H9 (cell line): ENCODE results near the gene HYPK. TPM values are rescaled to one million over a fixed set of nuclear protein-coding genes. Genes with fewer than 3 reads are reported as not detected.
"Not testable (repeated sequence)": the region's sequence is repeated elsewhere in the genome, so short reads cannot be mapped to it uniquely, and the experiment has no call there.

Experiments used
- DNase-seq: peaks from one replicate; pipeline ENCODE4 v3.0.0-alpha.2; 2017
- H2AFZ ChIP-seq: one replicate; pipeline ENCODE4 v1.6.1; 2013; ENCODE audit warnings: mild to moderate bottlenecking, low read length, control low read depth, moderate library complexity
- H2AK5ac ChIP-seq: 2 replicates; pipeline ENCODE4 v1.6.1; 2013; ENCODE audit warnings: low read length, control low read depth, mixed read lengths; ENCODE audit not compliant: insufficient read length
- H2BK120ac ChIP-seq: one replicate; pipeline ENCODE4 v1.6.1; 2013; ENCODE audit warnings: low read depth, mild to moderate bottlenecking, low read length, control low read depth, inconsistent platforms; ENCODE audit not compliant: poor library complexity, severe bottlenecking
- H2BK12ac ChIP-seq: 2 replicates; pipeline ENCODE4 v1.6.1; 2013; ENCODE audit warnings: low read length, control low read depth, mixed read lengths, low read depth; ENCODE audit not compliant: insufficient read length
- H2BK15ac ChIP-seq: 2 replicates; pipeline ENCODE4 v1.6.1; 2013; ENCODE audit warnings: low read depth, low read length, control low read depth
- H2BK20ac ChIP-seq: one replicate; pipeline ENCODE4 v1.6.1; 2013; ENCODE audit warnings: low read depth, mild to moderate bottlenecking, low read length, control low read depth, inconsistent platforms; ENCODE audit not compliant: poor library complexity, severe bottlenecking
- H2BK5ac ChIP-seq: 2 replicates; pipeline ENCODE4 v1.6.1; 2013; ENCODE audit warnings: low read length, control low read depth, mixed read lengths; ENCODE audit not compliant: insufficient read length
- H3K14ac ChIP-seq: 2 replicates; pipeline ENCODE4 v1.6.1; 2013; ENCODE audit warnings: low read length, control low read depth; ENCODE audit not compliant: insufficient read depth
- H3K18ac ChIP-seq: 2 replicates; pipeline ENCODE4 v1.6.1; 2013; ENCODE audit warnings: low read depth, mild to moderate bottlenecking, mixed read lengths, low read length, control low read depth; ENCODE audit not compliant: insufficient read length
- H3K23ac ChIP-seq: 2 replicates; pipeline ENCODE4 v1.6.1; 2013; ENCODE audit warnings: low read length, control low read depth, mixed read lengths, low read depth; ENCODE audit not compliant: insufficient read length
- H3K23me2 ChIP-seq: 2 replicates; pipeline ENCODE4 v1.6.1; 2013; ENCODE audit warnings: low read depth, mild to moderate bottlenecking, mixed read lengths, low read length, control low read depth; ENCODE audit not compliant: insufficient read length, poor library complexity, severe bottlenecking
- H3K27ac ChIP-seq: 2 replicates; pipeline ENCODE4 v1.5.1; 2013; ENCODE audit warnings: low read length, control low read depth, mixed read lengths, low read depth; ENCODE audit not compliant: insufficient read length
- H3K27me3 ChIP-seq: 2 replicates; pipeline ENCODE4 v1.6.1; 2013; ENCODE audit warnings: low read length, control low read depth, inconsistent platforms; ENCODE audit not compliant: insufficient read depth
- H3K4ac ChIP-seq: 2 replicates; pipeline ENCODE4 v1.6.1; 2013; ENCODE audit warnings: low read depth, mild to moderate bottlenecking, control low read depth, inconsistent platforms, low read length, moderate library complexity
- H3K4me1 ChIP-seq: 2 replicates; pipeline ENCODE4 v1.6.1; 2013; ENCODE audit warnings: low read length, control low read depth, inconsistent platforms; ENCODE audit not compliant: insufficient read depth
- H3K4me2 ChIP-seq: 2 replicates; pipeline ENCODE4 v1.6.1; 2013; ENCODE audit warnings: low read length, control low read depth, mixed read lengths; ENCODE audit not compliant: insufficient read length, insufficient read depth
- H3K56ac ChIP-seq: 2 replicates; pipeline ENCODE4 v1.6.1; 2013; ENCODE audit warnings: low read depth, mild to moderate bottlenecking, mixed read lengths, low read length, control low read depth; ENCODE audit not compliant: insufficient read length
- H3K79me1 ChIP-seq: 2 replicates; pipeline ENCODE4 v1.6.1; 2013; ENCODE audit warnings: low read depth, mild to moderate bottlenecking, moderate library complexity, low read length, control low read depth, inconsistent platforms; ENCODE audit not compliant: insufficient read depth, poor library complexity, severe bottlenecking
- H3K79me2 ChIP-seq: 2 replicates; pipeline ENCODE4 v1.6.1; 2013; ENCODE audit warnings: low read length, control low read depth, inconsistent platforms; ENCODE audit not compliant: insufficient read depth
- H3K9ac ChIP-seq: 2 replicates; pipeline ENCODE4 v1.6.1; 2013; ENCODE audit warnings: low read length, control low read depth, mixed read lengths; ENCODE audit not compliant: insufficient read length; ENCODE audit errors: extremely low read depth
- H3K9me3 ChIP-seq: one replicate; pipeline ENCODE4 v1.6.1; 2013; ENCODE audit warnings: low read depth, low read length, inconsistent platforms; ENCODE audit not compliant: control insufficient read depth
- H3T11ph ChIP-seq: one replicate; pipeline ENCODE4 v1.6.1; 2013; ENCODE audit warnings: mild to moderate bottlenecking, low read length, control low read depth, inconsistent platforms
- H4K20me1 ChIP-seq: one replicate; pipeline ENCODE4 v1.6.1; 2013; ENCODE audit not compliant: control insufficient read depth, insufficient read length, insufficient read depth
- H4K5ac ChIP-seq: 2 replicates; pipeline ENCODE4 v1.6.1; 2013; ENCODE audit warnings: low read depth, mild to moderate bottlenecking, mixed read lengths, low read length, control low read depth; ENCODE audit not compliant: insufficient read length
- H4K8ac ChIP-seq: replicated peaks from 2 replicates; pipeline ENCODE4 v1.6.1; 2013; ENCODE audit warnings: low read length, control low read depth, mixed read lengths, low read depth; ENCODE audit not compliant: insufficient read length
- H4K91ac ChIP-seq: 2 replicates; pipeline ENCODE4 v1.6.1; 2013; ENCODE audit warnings: low read depth, mild to moderate bottlenecking, moderate library complexity, mixed read lengths, low read length, control low read depth; ENCODE audit not compliant: insufficient read length
- H3K27ac Mint-ChIP-seq, 3 experiments: 2 replicates in 2 of 3; 3 replicates in 1 of 3; pipeline ENCODE4 v1.8.0; 2020 to 2021; ENCODE audit warnings: mixed read lengths in 3 of 3, mild to moderate bottlenecking in 1 of 3, moderate library complexity in 1 of 3
- H3K27me3 Mint-ChIP-seq: 2 replicates; pipeline ENCODE4 v1.8.0; 2021; ENCODE audit warnings: low read depth, mild to moderate bottlenecking, moderate library complexity, mixed read lengths
- H3K36me3 Mint-ChIP-seq, 3 experiments: 2 replicates in 2 of 3; 3 replicates in 1 of 3; pipeline ENCODE4 v1.8.0; 2020 to 2021; ENCODE audit warnings: low read depth in 3 of 3, mixed read lengths in 3 of 3; ENCODE audit not compliant: insufficient read depth in 1 of 3
- H3K4me1 Mint-ChIP-seq, 2 experiments: 2 replicates each; pipeline ENCODE4 v1.8.0; 2020; ENCODE audit warnings: mixed read lengths in 2 of 2
- H3K4me3 Mint-ChIP-seq, 2 experiments: 2 replicates in 1 of 2; 3 replicates in 1 of 2; pipeline ENCODE4 v1.8.0; 2020 to 2021; ENCODE audit warnings: mild to moderate bottlenecking in 2 of 2, mixed read lengths in 2 of 2, moderate library complexity in 1 of 2
- H3K9me3 Mint-ChIP-seq, 2 experiments: 2 replicates in 1 of 2; 3 replicates in 1 of 2; pipeline ENCODE4 v1.8.0; 2020; ENCODE audit warnings: mild to moderate bottlenecking in 2 of 2, mixed read lengths in 2 of 2, moderate library complexity in 1 of 2
- WGBS: extraction: QIAGEN DNeasy Blood & Tissue Kit; methylation state at CpG from one replicate; pipeline ENCODE4 v1.1.7; 2013; ENCODE audit warnings: missing lambda C conversion rate, low lambda C conversion rate, mixed read lengths; ENCODE audit not compliant: insufficient read length; ENCODE audit errors: extremely low coverage; 5-methylcytosine and 5-hydroxymethylcytosine counted together
- total RNA-seq: library from RNA; stranded (reverse); gene quantifications from 2 replicates; pipeline ENCODE4 v1.2.1, GENCODE V29; 2021
- TF ChIP-seq, protein P1 (sequence below): fragments of 200-600 bp; sonication (generic); conservative IDR thresholded peaks from 3 replicates; pipeline ENCODE4 v1.8.0; 2021; ENCODE audit warnings: antibody characterized with exemption, mild to moderate bottlenecking

The HYPK gene
- total RNA-seq, 1 experiment from 2014 or later, result 25.4 TPM

DNA sequence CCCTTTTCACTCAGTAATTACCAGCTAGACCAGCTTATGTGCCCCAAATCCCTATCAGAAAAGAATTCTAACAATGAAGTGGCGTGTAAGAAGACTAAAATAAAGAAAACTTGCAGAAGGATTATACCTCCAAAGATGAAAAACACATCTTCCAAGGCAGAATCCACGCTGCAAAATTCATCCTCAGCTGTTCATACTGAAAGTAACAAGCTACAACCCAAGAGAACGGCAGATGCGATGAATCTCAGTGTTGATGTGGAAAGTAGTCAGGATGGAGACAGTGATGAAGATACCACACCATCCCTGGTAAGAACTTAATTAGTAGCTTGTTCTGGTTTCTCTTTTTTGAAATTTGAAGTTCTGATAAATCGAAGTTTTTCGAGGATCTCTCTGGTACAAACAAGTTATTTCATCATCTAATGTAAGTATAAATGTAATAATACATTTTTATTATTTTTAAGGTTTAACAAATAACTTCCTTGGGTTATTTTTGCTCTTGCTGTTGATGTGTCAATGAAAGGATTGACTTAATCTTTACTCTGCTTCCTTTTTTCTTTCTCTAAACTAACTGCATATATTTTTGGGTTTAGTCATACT lies 27.8 kb downstream of the HYPK start:
- Histone ChIP-seq H4K20me1 (no peaks in the 10 kb centered on the region), H3K56ac (no peak overlapping the region), H3T11ph (no peak overlapping the region), H3K4me1 (no peaks in the 10 kb centered on the region; the same call in 1 of the 2 replicates), H4K5ac (no peak overlapping the region), H4K91ac (no peak overlapping the region), H2BK5ac (no peak overlapping the region), H3K27me3 (no peaks in the 10 kb centered on the region), H3K27ac (no peak overlapping the region), H3K23ac (no peak overlapping the region), H3K79me1 (peaks cover 5% of the 10 kb centered on the region), H3K79me2 (peaks cover 4% of the 10 kb centered on the region; the same call in 1 of the 2 replicates), H2AFZ (no peak overlapping the region), H2AK5ac (no peak overlapping the region), H3K9ac (peak overlapping the region; percentile 46), H3K14ac (no peak overlapping the region), H3K18ac (no peak overlapping the region), H4K8ac (no peak overlapping the region), H3K4ac (no peak overlapping the region), H2BK15ac (no peak overlapping the region), H2BK120ac (no peak overlapping the region), H3K9me3 (no peaks in the 10 kb centered on the region), H3K4me2 (peak overlapping the region; percentile 69), H2BK12ac (no peak overlapping the region), H3K23me2 (peaks cover 8% of the 10 kb centered on the region), H2BK20ac (no peak overlapping the region)
- Mint-ChIP-seq H3K4me1 (peaks cover 10 to 16% of the 10 kb centered on the region in 2 experiments), H3K27me3 (peaks cover 12% of the 10 kb centered on the region), H3K9me3 (peaks cover 11 to 21% of the 10 kb centered on the region in 2 experiments), H3K36me3 (peaks cover 14 to 30% (median 28%) of the 10 kb centered on the region in 3 experiments), H3K4me3 (peak overlapping the region; percentile 88), H3K27ac (no peak overlapping the region)
- DNase-seq, result no peak
- TF ChIP-seq, protein P1, sequence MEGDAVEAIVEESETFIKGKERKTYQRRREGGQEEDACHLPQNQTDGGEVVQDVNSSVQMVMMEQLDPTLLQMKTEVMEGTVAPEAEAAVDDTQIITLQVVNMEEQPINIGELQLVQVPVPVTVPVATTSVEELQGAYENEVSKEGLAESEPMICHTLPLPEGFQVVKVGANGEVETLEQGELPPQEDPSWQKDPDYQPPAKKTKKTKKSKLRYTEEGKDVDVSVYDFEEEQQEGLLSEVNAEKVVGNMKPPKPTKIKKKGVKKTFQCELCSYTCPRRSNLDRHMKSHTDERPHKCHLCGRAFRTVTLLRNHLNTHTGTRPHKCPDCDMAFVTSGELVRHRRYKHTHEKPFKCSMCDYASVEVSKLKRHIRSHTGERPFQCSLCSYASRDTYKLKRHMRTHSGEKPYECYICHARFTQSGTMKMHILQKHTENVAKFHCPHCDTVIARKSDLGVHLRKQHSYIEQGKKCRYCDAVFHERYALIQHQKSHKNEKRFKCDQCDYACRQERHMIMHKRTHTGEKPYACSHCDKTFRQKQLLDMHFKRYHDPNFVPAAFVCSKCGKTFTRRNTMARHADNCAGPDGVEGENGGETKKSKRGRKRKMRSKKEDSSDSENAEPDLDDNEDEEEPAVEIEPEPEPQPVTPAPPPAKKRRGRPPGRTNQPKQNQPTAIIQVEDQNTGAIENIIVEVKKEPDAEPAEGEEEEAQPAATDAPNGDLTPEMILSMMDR, result no peak
- WGBS, result no CpG with 5 or more reads among the region's 6 CpGs

DNA sequence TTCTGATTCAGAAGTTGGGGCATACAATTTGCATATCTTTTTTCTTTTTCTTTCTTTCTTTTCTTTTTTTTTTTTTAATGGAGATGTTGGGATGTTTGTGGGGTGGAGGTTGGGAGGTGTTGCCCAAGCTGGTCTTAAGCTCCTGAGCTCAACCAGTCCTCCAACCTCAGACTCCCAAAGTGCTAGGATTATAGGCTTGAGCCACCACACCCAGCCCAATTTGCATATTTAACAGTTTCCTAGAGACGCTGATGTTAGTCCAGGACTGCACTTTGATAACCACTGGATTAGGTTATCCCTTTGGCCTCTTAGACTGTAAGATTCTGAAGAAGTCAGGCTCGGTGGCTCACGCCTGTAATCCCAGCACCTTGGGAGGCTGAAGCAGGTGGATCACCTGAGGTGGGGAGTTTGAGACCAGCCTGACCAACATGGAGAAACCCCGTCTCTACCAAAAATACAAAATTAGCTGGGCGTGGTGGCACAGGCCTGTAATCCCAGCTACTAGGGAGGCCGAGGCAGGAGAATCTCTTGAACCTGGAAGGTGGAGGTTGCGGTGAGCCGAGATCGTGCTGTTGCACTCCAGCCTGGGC lies 29.6 kb downstream of the HYPK start:
- not testable (repeated sequence) for DNase-seq, H3K27ac Mint-ChIP-seq, H3K79me2 ChIP-seq, H4K91ac ChIP-seq, H4K5ac ChIP-seq, H2BK5ac ChIP-seq, H2AFZ ChIP-seq, H3K27me3 ChIP-seq, H3K4me3 Mint-ChIP-seq, H2BK15ac ChIP-seq, H2BK12ac ChIP-seq, H2BK120ac ChIP-seq, H3K79me1 ChIP-seq, H4K8ac ChIP-seq, H2BK20ac ChIP-seq, H3K4me2 ChIP-seq, H3T11ph ChIP-seq, H3K27me3 Mint-ChIP-seq, H2AK5ac ChIP-seq, H3K18ac ChIP-seq, H3K23ac ChIP-seq, H3K27ac ChIP-seq, H3K9ac ChIP-seq, H3K14ac ChIP-seq, H4K20me1 ChIP-seq, H3K9me3 ChIP-seq, H3K4me1 ChIP-seq, H3K56ac ChIP-seq, H3K23me2 ChIP-seq, H3K4ac ChIP-seq
- Mint-ChIP-seq H3K9me3 (peaks cover 6 to 14% of the 10 kb centered on the region in 2 experiments), H3K4me1 (peaks cover 10 to 14% of the 10 kb centered on the region in 2 experiments), H3K36me3 (peaks cover 10 to 40% (median 34%) of the 10 kb centered on the region in 3 experiments)
- WGBS, result no CpG with 5 or more reads among the region's 9 CpGs
